Lung (tissue), 12 donors: ENCODE results near the gene AGPAT3. TPM values are rescaled to one million over a fixed set of nuclear protein-coding genes. Genes with fewer than 3 reads are reported as not detected.

Experiments
- ATAC-seq: fragments of 200-7000 bp; cut with Tn5 transposase; one replicate; pipeline ENCODE4 v1.9.1; 2020; ENCODE audit warnings: moderate number of reproducible peaks; ENCODE audit not compliant: insufficient read depth, low FRiP score
- DNase-seq, 3 donors: peaks; one replicate each; pipeline ENCODE4 v3.0.0-alpha.2; 2013 to 2017
- H3K27ac ChIP-seq, 2 donors: one replicate each; pipeline ENCODE4 v1.5.1; 2013; ENCODE audit warnings: mild to moderate bottlenecking in 2 of 2, moderate library complexity in 2 of 2, control low read depth in 1 of 2, inconsistent platforms in 1 of 2, low read depth in 1 of 2, low read length in 1 of 2
- H3K27me3 ChIP-seq, 3 donors: one replicate each; pipeline ENCODE4 v1.5.1; 2013; ENCODE audit warnings: low read length in 2 of 3; ENCODE audit not compliant: control insufficient read depth in 3 of 3, insufficient read depth in 3 of 3
- H3K36me3 ChIP-seq, 4 donors: one replicate each; pipeline ENCODE4 v1.5.1; 2013; ENCODE audit warnings: low read length in 4 of 4, mild to moderate bottlenecking in 1 of 4, moderate library complexity in 1 of 4; ENCODE audit not compliant: control insufficient read depth in 4 of 4, insufficient read depth in 4 of 4
- H3K4me1 ChIP-seq, 5 donors: one replicate each; pipeline ENCODE4 v1.5.1; 2013; ENCODE audit warnings: low read length in 5 of 5, mild to moderate bottlenecking in 2 of 5, moderate library complexity in 1 of 5; ENCODE audit not compliant: control insufficient read depth in 5 of 5, insufficient read depth in 5 of 5
- H3K4me3 ChIP-seq: one replicate; pipeline ENCODE4 v1.5.1; 2013; ENCODE audit warnings: mild to moderate bottlenecking, control low read depth, moderate library complexity
- H3K9ac ChIP-seq, 2 donors: one replicate each; pipeline ENCODE4 v1.5.1; 2013; ENCODE audit warnings: low read length in 2 of 2, control low read depth in 1 of 2; ENCODE audit not compliant: insufficient read depth in 1 of 2
- H3K9me3 ChIP-seq, 4 donors: one replicate each; pipeline ENCODE4 v1.5.1; 2013; ENCODE audit warnings: low read length in 3 of 4, mild to moderate bottlenecking in 1 of 4, moderate library complexity in 1 of 4; ENCODE audit not compliant: control insufficient read depth in 4 of 4, insufficient read depth in 3 of 4
- WGBS, 2 donors: extraction: QIAGEN DNeasy Blood & Tissue Kit; methylation state at CpG; one replicate each; pipeline ENCODE4 v1.1.7; 2013; 5-methylcytosine and 5-hydroxymethylcytosine counted together
- polyA plus RNA-seq, 2 donors: library from polyadenylated mRNA; stranded (reverse); fragments of 200-250 nt; gene quantifications; one replicate each; pipeline ENCODE4 v1.2.1, GENCODE V29; 2013
- total RNA-seq, 2 donors: library from RNA; depleted of rRNA in 1 of 2; stranded (reverse); fragments of >200 nt in 1 of 2; gene quantifications; one replicate each; pipeline ENCODE4 v1.2.1, GENCODE V29; 2014 to 2021
- TF ChIP-seq, protein P1 (sequence below): IDR thresholded peaks from 2 replicates; pipeline ENCODE4 v1.5.1; 2012; ENCODE audit warnings: mild to moderate bottlenecking; ENCODE audit errors: control extremely low read depth, extremely low read depth
- donor health status: control.
- donor health status: control.
- donor health status: Bipolar disorder and iron deficiency.
- donor health status: healthy.
- donor health status: DM: yes; HTN: yes; CAD: no.

AGPAT3 gene
- total and polyA plus RNA-seq, 4 donors: 29.4 to 120 (median 43.9) TPM

DNA sequence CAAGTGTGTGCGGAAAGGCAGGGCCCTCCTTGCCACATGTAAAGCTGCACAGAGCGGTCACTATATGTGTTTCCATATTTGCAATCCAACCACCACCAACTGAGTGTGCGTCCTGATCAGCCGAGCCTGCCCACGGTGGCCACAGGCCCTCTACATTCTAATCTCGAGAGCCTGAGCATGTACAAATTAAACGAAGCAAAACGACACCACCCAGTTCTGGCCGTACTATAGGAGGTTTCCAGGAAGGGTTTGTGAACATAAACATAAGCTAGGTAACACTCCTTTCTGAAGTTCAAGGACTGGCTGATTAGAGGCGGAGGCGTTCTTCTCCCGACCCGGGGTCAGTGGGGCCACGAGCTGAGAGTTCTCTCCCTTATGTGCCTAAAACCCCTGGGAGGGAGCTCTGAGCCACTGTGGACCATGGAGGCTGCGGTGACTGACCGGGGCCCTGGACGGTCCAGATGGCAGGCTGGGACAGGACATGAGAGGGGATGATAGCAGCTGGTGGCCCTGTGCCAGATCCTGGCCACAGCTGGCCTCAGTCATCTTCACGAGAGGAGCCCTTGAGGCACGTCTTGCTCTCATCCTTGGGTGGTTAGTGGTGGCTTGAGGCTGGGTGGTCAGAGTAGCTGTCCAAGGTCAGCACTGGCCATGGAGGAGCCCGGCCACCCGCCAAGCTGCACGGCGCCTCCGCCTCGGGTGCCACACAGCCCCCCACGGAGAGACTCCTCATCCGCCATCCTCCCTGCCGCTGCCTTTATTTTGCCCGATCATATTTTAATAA, 108.0 kb downstream of the AGPAT3 start:
- TF ChIP-seq, protein P1, sequence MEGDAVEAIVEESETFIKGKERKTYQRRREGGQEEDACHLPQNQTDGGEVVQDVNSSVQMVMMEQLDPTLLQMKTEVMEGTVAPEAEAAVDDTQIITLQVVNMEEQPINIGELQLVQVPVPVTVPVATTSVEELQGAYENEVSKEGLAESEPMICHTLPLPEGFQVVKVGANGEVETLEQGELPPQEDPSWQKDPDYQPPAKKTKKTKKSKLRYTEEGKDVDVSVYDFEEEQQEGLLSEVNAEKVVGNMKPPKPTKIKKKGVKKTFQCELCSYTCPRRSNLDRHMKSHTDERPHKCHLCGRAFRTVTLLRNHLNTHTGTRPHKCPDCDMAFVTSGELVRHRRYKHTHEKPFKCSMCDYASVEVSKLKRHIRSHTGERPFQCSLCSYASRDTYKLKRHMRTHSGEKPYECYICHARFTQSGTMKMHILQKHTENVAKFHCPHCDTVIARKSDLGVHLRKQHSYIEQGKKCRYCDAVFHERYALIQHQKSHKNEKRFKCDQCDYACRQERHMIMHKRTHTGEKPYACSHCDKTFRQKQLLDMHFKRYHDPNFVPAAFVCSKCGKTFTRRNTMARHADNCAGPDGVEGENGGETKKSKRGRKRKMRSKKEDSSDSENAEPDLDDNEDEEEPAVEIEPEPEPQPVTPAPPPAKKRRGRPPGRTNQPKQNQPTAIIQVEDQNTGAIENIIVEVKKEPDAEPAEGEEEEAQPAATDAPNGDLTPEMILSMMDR: no peak
- Histone ChIP-seq H3K27me3 (no peaks in the 10 kb centered on the region), H3K4me1 (peaks cover 0 to 17% (median 10%) of the 10 kb centered on the region in 5 donors), H3K36me3 (peaks cover 17 to 41% (median 18%) of the 10 kb centered on the region in 4 donors), H3K9me3 (no peaks in the 10 kb centered on the region), H3K4me3 (no peak overlapping the region), H3K9ac (no peak overlapping the region), H3K27ac (peak overlapping the region in 1 of 2 donors; percentile 23)
- ATAC-seq: no peak
- WGBS, 2 donors: 70 to 87% methylated on average over 29 of the region's 29 CpGs
- DNase-seq: peak; percentile 82 to 89 (median 88)

- peaks cover 0 to 17% (median 10%) of the 10 kb centered on the region in 5 donors for H3K4me1 ChIP-seq
- ATAC-seq (no peak), DNase-seq (no peak)
- TF ChIP-seq, protein P1: no peak
- H3K27ac ChIP-seq: no peak overlapping the region
- no peak overlapping the region for H3K9ac ChIP-seq
- H3K4me3 ChIP-seq: no peak overlapping the region
- no peaks in the 10 kb centered on the region for H3K9me3 ChIP-seq
- WGBS, 2 donors: 84 to 86% methylated on average over 12 of the region's 12 CpGs
- H3K36me3 ChIP-seq: peaks cover 17 to 41% (median 20%) of the 10 kb centered on the region in 4 donors
- H3K27me3 ChIP-seq: no peaks in the 10 kb centered on the region
Observed at GRCh38 chr21:43973634-43973955, 108.6 kb downstream of the AGPAT3 start.

- TF ChIP-seq, protein P1: no peak
- ATAC-seq: no peak
- WGBS, 2 donors: 89 to 94% methylated on average over 16 of the region's 16 CpGs
- H3K36me3 ChIP-seq: peaks cover 12 to 34% (median 19%) of the 10 kb centered on the region in 4 donors
- H3K9ac ChIP-seq: no peak overlapping the region
- no peak for DNase-seq
- H3K27ac ChIP-seq: no peak overlapping the region
- no peaks in the 10 kb centered on the region for H3K9me3 ChIP-seq
- no peaks in the 10 kb centered on the region for H3K27me3 ChIP-seq
- no peak overlapping the region for H3K4me3 ChIP-seq
- H3K4me1 ChIP-seq: peaks cover 0 to 17% (median 6%) of the 10 kb centered on the region in 5 donors
Observed at GRCh38 chr21:43974791-43975468, 109.9 kb downstream of the AGPAT3 start.
